ENCODE results near the gene EPN2. TPM values are rescaled to one million over a fixed set of nuclear protein-coding genes. Genes with fewer than 3 reads are reported as not detected.

The EPN2 gene
- total RNA-seq, 4 donors from 2014 or later: 30.7 to 156 (median 45.1) TPM

GRCh38 chr17:19263641-19264051, 26.5 kb downstream of the EPN2 start:
- H3K9me3 ChIP-seq: no peaks in the 10 kb centered on the region
- WGBS, 2 donors (ENCODE audit: low coverage in 1 of 2): 22 to 26% methylated on average over 3 of the region's 4 CpGs
- H3K36me3 ChIP-seq: no peaks in the 10 kb centered on the region
- no peak overlapping the region for H3K4me3 ChIP-seq
- H3K27ac ChIP-seq: peak overlapping the region; percentile 9 to 75 (median 65)
- peak; percentile 73 for ATAC-seq
- H3K4me1 ChIP-seq: peaks cover 8 to 82% (median 57%) of the 10 kb centered on the region in 3 donors
- TF ChIP-seq EP300 (IDR thresholded peaks at IDR 0.05): no peak
- no peak for TF ChIP-seq POLR2A (IDR thresholded peaks at IDR 0.05)
- TF ChIP-seq POLR2AphosphoS5 (IDR thresholded peaks at IDR 0.05): peak; percentile 84
- no peaks in the 10 kb centered on the region for H3K27me3 ChIP-seq

GRCh38 chr17:19264268-19264667, 27.1 kb downstream of the EPN2 start:
- no peak for TF ChIP-seq POLR2A (IDR thresholded peaks at IDR 0.05)
- no peak for TF ChIP-seq CTCF (IDR thresholded peaks at IDR 0.05)
- no peak for TF ChIP-seq POLR2AphosphoS5 (IDR thresholded peaks at IDR 0.05)
- no peak for TF ChIP-seq EP300 (IDR thresholded peaks at IDR 0.05)
- no peak for ATAC-seq
- H3K27me3 ChIP-seq: no peaks in the 10 kb centered on the region
- H3K4me1 ChIP-seq: peaks cover 10 to 89% (median 63%) of the 10 kb centered on the region in 3 donors
- no peaks in the 10 kb centered on the region for H3K9me3 ChIP-seq
- no peak overlapping the region for H3K4me3 ChIP-seq
- no peaks in the 10 kb centered on the region for H3K36me3 ChIP-seq
- H3K27ac ChIP-seq: peak overlapping the region in 3 of 4 donors; percentile 60 to 75 (median 70)
- 30 to 37% methylated on average over 3 of the region's 3 CpGs for WGBS, 2 donors (ENCODE audit: low coverage in 1 of 2)

DNA sequence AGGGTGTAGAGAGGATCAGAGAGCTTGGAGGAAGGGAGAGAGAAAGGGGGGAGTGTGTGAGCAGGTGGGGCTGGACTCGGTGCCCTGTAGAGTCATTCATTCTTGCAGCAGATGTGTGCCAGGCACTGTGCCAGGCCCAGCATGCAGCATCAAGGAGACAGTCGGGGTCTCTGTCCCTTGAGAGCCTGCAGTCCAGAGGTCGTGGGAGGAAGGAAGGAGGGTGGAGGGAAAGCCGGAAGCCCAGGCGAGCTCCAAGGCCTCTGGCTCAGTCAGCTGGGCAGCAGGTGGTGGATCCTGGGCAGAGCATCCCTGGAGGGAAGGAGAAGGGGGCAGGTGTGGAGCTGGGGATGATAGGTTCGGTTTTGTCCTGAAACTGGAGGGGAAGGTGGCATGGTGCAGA, 27.5 kb downstream of the EPN2 start:
- no peak for ATAC-seq
- H3K9me3 ChIP-seq: no peaks in the 10 kb centered on the region
- no peak overlapping the region for H3K4me3 ChIP-seq
- TF ChIP-seq EP300 (IDR thresholded peaks at IDR 0.05): no peak
- no peak for TF ChIP-seq CTCF (IDR thresholded peaks at IDR 0.05)
- no peak for TF ChIP-seq POLR2A (IDR thresholded peaks at IDR 0.05)
- TF ChIP-seq POLR2AphosphoS5 (IDR thresholded peaks at IDR 0.05): no peak
- H3K27me3 ChIP-seq: no peaks in the 10 kb centered on the region
- 37 to 74% methylated on average over 3 to 4 of the region's 6 CpGs for WGBS, 2 donors (ENCODE audit: low coverage in 1 of 2)
- H3K36me3 ChIP-seq: no peaks in the 10 kb centered on the region
- peak overlapping the region in 3 of 4 donors; percentile 60 to 75 (median 70) for H3K27ac ChIP-seq
- peaks cover 10 to 89% (median 66%) of the 10 kb centered on the region in 3 donors for H3K4me1 ChIP-seq

DNA sequence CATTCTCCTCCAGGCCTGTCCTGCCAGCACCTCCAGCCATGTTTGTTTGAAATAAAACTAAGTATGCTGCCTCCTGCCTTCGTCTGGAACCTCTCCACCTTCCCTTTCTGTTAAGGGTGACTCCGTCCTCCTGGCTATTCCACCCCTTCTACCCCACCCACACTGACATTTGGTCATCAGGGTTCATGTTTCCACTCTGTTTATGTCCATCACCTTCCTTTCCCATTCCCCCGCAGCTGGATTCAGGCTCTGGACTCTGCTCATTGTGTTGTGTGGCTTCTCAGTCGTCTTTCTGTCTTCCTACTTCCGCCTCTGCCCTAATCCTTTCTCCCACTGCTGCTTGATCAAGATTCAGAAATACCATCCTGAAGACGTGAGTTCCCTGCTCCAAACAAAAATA, 28.6 kb downstream of the EPN2 start:
- WGBS, 2 donors (ENCODE audit: low coverage in 1 of 2): 51 to 71% methylated on average over 5 to 6 of the region's 6 CpGs
- Histone ChIP-seq H3K9me3 (no peaks in the 10 kb centered on the region), H3K27ac (peak overlapping the region in 2 of 4 donors; percentile 20 to 23), H3K4me1 (peaks cover 14 to 89% (median 68%) of the 10 kb centered on the region in 3 donors), H3K36me3 (no peaks in the 10 kb centered on the region), H3K4me3 (no peak overlapping the region), H3K27me3 (no peaks in the 10 kb centered on the region)
- no peak for ATAC-seq
- TF ChIP-seq POLR2AphosphoS5 (IDR thresholded peaks at IDR 0.05) (no peak), POLR2A (IDR thresholded peaks at IDR 0.05) (no peak), EP300 (IDR thresholded peaks at IDR 0.05) (no peak), CTCF (IDR thresholded peaks at IDR 0.05) (no peak)

GRCh38 chr17:19268611-19269010, 31.4 kb downstream of the EPN2 start:
- Histone ChIP-seq H3K27ac (peak overlapping the region in 2 of 4 donors; percentile 40 to 51), H3K4me1 (peaks cover 9 to 87% (median 62%) of the 10 kb centered on the region in 3 donors), H3K36me3 (no peaks in the 10 kb centered on the region), H3K9me3 (no peaks in the 10 kb centered on the region), H3K4me3 (no peak overlapping the region), H3K27me3 (no peaks in the 10 kb centered on the region)
- no peak for ATAC-seq
- TF ChIP-seq POLR2AphosphoS5 (IDR thresholded peaks at IDR 0.05) (no peak), EP300 (IDR thresholded peaks at IDR 0.05) (no peak), POLR2A (IDR thresholded peaks at IDR 0.05) (no peak), CTCF (IDR thresholded peaks at IDR 0.05) (no peak)
- WGBS, 2 donors (ENCODE audit: low coverage in 1 of 2): 34 to 36% methylated on average over 3 of the region's 3 CpGs
